ENCODE data around the gene PXYLP1.

The PXYLP1 gene

DNA sequence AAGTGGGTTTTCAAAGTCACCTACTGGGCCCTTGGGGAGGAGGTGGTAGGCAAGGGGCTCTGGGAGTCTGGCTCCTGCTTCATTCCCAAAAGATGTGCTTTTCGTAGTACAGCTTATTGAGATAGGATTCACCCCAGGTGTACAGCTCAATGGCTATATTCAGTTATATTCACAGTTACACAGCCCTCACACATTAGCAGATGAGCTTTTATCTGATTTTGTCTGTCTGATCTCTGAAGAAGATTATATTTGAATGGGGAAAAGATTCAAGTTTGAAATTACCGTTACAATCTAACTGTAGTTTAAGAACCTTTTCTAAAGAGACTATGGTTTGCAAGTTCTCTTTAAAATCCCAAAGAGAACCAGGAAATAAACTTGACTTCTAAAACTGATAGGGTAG lies 27.3 kb downstream of the PXYLP1 start:
- H3K36me3 ChIP-seq (ENCODE audit: control insufficient read depth, insufficient read depth, low read length) = no peaks in the 10 kb centered on the region

DNA sequence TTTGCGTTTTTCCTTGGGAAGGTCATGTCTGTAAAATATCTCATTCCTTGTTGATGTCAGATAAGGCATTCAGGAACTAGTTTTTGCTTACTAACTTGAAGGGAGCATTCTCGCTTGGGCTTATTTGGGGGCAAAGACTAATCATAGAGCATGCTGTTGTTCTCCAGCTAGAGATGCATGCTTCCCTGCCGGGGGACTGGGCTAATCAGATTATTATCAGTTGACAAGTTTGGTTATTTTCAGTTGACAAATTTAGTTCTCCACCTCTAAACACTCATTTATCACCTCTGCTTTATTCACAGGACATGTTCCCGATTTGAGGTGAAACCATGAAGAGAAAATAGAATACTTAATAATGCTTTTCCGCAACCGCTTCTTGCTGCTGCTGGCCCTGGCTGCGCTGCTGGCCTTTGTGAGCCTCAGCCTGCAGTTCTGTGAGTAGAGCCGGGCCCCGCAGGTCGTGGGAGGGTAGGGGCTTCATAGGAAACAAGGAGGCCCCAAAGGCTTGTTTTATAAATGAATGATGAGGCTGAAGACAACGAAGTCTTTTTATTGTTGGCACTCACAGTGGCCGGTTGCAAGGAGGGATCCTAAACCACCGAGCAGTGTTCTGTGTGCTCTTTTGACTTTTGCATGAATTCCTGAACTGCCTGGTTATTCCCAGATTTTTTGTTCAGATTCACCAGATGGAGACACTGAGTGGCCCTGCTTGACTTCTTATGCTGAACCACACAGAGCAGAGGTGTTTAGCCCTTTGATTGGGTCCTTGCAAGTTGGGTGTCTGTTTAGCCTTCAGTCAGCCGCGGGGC lies 28.4 kb downstream of the PXYLP1 start:
- TF ChIP-seq, protein P1, sequence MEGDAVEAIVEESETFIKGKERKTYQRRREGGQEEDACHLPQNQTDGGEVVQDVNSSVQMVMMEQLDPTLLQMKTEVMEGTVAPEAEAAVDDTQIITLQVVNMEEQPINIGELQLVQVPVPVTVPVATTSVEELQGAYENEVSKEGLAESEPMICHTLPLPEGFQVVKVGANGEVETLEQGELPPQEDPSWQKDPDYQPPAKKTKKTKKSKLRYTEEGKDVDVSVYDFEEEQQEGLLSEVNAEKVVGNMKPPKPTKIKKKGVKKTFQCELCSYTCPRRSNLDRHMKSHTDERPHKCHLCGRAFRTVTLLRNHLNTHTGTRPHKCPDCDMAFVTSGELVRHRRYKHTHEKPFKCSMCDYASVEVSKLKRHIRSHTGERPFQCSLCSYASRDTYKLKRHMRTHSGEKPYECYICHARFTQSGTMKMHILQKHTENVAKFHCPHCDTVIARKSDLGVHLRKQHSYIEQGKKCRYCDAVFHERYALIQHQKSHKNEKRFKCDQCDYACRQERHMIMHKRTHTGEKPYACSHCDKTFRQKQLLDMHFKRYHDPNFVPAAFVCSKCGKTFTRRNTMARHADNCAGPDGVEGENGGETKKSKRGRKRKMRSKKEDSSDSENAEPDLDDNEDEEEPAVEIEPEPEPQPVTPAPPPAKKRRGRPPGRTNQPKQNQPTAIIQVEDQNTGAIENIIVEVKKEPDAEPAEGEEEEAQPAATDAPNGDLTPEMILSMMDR (IDR thresholded peaks at IDR 0.05; ENCODE audit: insufficient read depth, low read length, poor library complexity, severe bottlenecking) = no peak
- Histone ChIP-seq H3K36me3 (ENCODE audit: control insufficient read depth, insufficient read depth, low read length) (no peaks in the 10 kb centered on the region), H3K27me3 (replicated peaks; ENCODE audit: control insufficient read depth, insufficient read depth, low read length) (no peaks in the 10 kb centered on the region), H3K4me3 (replicated peaks; ENCODE audit: low read depth, low read length) (no peak overlapping the region)
- no peak for DNase-seq (ENCODE audit: extremely low read depth, insufficient read length)

More for the DNA sequence above, 27.3 kb downstream of the PXYLP1 start:
- H3K4me3 ChIP-seq (replicated peaks; ENCODE audit: low read depth, low read length) = no peak overlapping the region
- H3K27me3 ChIP-seq (replicated peaks; ENCODE audit: control insufficient read depth, insufficient read depth, low read length) = no peaks in the 10 kb centered on the region
- DNase-seq (ENCODE audit: extremely low read depth, insufficient read length) = no peak
- TF ChIP-seq, protein P1 (IDR thresholded peaks at IDR 0.05; ENCODE audit: insufficient read depth, low read length, poor library complexity, severe bottlenecking) = no peak

DNA sequence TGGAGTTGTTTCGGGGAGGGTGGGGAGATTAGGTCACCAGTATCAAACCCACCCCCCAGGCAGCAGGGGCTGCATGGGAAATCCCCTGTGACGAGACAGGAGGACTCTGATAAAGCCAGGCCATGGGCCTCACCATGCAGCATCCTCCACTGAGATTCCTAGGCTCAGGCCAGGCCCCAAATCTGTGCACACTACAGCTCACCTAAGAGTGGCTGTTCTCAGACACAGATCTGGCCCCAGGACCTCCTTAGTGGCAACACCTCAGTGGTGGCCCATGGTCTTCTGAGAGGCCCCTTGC lies 29.0 kb downstream of the PXYLP1 start:
- Histone ChIP-seq H3K27me3 (replicated peaks; ENCODE audit: control insufficient read depth, insufficient read depth, low read length) (no peaks in the 10 kb centered on the region), H3K4me3 (replicated peaks; ENCODE audit: low read depth, low read length) (no peak overlapping the region), H3K36me3 (ENCODE audit: control insufficient read depth, insufficient read depth, low read length) (no peaks in the 10 kb centered on the region)
- TF ChIP-seq, protein P1 (IDR thresholded peaks at IDR 0.05; ENCODE audit: insufficient read depth, low read length, poor library complexity, severe bottlenecking) = no peak
- no peak for DNase-seq (ENCODE audit: extremely low read depth, insufficient read length)

DNA sequence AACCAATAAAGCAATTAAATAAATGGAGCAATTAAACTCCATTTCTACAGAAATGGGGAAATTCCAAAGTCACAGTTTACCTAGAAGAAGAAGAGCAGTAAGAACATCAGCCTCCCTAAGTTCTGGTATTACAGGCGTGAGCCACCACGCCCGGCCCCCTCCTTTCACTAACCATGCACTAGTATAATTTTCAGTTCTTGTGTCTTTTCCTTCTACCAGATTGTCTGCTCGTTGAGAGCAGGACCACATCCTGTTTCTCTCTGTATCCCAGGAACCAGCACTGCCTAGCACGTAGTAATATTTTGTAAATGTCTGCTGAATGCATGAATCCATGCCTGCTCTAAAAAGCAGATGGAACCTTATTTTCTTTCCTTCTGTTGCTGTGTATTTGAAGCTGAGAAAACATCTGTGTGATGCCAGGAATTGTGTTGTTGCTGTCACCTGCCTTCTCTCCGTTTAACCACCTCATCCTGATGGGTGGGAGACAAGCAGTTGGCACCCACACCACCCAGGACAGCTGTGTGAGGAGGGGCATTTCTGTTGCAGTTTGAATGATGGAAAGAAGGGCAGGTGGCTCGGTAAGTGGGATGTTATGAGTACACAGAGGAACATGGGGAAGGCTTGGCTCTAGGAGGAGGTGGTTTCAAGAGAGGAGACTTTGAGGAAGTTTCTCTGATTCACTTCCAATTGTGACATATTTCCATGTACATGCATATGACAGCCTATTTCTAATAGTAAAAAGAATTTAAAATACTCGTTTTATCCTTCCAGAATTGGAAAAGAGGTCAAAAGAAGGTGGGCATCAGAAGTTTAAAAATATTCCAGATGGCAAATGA lies 30.1 kb downstream of the PXYLP1 start:
- DNase-seq (ENCODE audit: extremely low read depth, insufficient read length) = no peak
- no peaks in the 10 kb centered on the region for H3K27me3 ChIP-seq (replicated peaks; ENCODE audit: control insufficient read depth, insufficient read depth, low read length)
- H3K4me3 ChIP-seq (replicated peaks; ENCODE audit: low read depth, low read length) = no peak overlapping the region
- TF ChIP-seq, protein P1 (IDR thresholded peaks at IDR 0.05; ENCODE audit: insufficient read depth, low read length, poor library complexity, severe bottlenecking) = no peak
- no peaks in the 10 kb centered on the region for H3K36me3 ChIP-seq (ENCODE audit: control insufficient read depth, insufficient read depth, low read length)

DNA sequence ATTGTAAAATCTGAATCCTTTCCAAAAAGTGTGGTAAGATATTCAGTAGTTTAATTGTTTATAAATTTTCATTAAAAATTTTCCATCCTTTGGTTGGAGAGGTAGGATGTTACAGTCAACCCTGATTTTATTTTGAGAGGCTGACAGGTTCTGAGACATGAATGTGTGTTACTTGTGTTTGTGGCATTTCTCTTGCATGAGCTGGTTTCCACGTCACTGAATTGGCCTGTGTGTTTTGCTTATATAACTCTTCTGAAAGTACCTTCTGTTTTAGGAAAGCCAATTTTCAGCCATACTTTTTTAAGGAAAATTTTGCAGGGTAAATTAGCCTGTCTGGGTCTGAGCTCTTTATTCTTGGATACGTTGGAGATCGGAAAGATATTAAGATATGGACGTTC lies 30.7 kb downstream of the PXYLP1 start:
- TF ChIP-seq, protein P1 (IDR thresholded peaks at IDR 0.05; ENCODE audit: insufficient read depth, low read length, poor library complexity, severe bottlenecking) = no peak
- no peaks in the 10 kb centered on the region for H3K36me3 ChIP-seq (ENCODE audit: control insufficient read depth, insufficient read depth, low read length)
- H3K4me3 ChIP-seq (replicated peaks; ENCODE audit: low read depth, low read length) = no peak overlapping the region
- H3K27me3 ChIP-seq (replicated peaks; ENCODE audit: control insufficient read depth, insufficient read depth, low read length) = no peaks in the 10 kb centered on the region
- no peak for DNase-seq (ENCODE audit: extremely low read depth, insufficient read length)

Measured in GM06990 (cell line).